Activated gamma-delta T cell (primary cell): Measurements from ENCODE around the gene OTUD6A.
"Not testable (repeated sequence)": the region's sequence is repeated elsewhere in the genome, so short reads cannot be mapped to it uniquely, and the experiment has no call there.

ENCODE experiments used
- DNase-seq: peaks from one replicate; lab custom pipeline; 2025; lab: John Stamatoyannopoulos, UW

The OTUD6A gene

DNA sequence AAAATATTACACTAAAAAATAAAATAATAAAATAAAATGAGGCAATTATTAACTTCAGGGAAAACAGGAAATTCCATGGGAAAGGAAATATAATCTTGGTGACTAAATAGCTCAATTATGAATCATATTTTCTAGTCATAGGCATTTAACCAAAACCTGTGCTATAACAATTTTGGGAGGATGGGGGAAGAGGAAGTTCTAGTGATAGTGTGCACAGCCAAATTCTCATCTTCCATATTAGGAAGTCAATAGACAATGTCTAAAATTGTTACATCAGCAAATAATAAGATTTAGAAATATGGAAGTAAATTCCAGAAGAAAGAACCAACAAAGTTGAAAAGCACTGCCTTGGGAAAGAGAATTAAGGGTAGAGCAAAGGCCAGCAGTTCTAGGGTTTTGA lies 15.3 kb upstream of the OTUD6A start:
- no peak for DNase-seq

DNA sequence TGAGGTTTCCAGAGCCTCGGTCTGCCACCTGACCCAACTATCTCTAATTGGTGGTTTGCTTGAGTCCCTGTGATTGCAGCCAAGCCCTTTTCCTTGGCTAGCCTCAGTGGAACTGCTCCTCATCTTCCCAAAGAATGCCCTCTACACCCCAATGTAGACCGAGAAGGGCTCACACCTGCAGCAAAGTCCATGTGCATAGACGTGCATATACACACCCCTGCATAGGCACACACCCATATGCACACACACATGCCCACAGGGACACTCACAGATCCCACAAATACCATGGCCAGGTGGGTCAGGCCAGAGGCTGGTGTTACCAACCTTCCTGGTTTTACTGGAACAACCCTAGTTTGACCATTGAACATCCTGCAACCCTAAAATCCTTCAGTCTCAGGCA lies 12.9 kb upstream of the OTUD6A start:
- DNase-seq, result no peak

DNA sequence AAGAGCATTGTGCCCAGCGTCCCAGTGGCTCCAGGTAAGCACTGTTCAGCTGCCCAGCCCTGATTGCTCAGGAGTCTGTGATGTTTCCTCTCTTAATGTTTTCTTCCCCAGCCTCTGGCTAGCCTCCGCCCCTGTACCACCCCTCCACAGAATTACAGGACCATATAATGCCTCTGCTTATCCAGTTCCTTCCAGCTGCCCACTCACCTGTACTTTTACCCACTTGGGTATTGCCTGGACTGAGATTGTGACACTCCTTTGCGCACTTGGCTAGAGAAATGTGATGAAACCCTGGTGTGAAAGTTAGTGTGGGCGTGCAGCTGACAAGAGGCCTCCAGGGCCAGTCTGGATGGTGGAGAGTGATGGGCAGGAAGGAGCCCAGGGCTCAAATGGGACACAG lies 12.3 kb upstream of the OTUD6A start, which contains the start of gene AWAT2:
Gene AWAT2, minus strand, starts transcription at position 14 of the 400 bp plus-strand sequence. Its CDS starts 6 bp downstream, at position 8.
- no peak for DNase-seq

DNA sequence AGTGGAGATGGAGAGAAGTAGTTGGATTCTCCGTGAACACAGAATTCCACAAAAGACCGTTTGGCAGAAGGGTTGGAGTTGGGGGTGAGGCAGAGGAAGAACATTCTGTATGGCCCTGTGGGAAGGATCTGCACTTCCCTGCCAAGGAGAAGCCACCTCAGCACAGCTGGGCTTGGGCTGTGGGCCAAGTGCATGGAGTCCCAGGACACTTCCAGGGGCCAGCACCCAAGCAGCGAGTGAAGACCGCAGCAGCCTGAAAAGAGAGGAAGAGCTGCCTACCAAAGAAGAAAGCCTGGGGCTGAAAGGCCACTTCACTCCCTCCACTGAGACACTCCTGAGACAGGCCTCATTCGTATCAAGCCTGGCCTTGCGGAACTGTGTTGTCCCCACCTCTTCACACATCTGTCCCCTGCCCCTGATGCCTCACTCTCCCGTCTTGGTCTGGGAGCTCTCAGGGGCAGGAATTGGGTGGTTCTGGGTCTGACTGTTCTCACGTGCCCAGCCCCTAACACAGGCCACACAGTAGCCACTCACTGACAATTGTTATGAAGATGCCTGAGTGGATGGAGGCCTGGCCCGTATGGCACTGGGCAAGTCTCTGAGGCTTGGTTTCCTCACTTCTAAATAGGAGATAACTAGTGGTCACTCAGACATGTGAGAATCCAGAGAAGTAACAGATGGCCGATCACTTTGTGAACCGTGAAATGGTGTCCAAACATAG lies 9.2 kb upstream of the OTUD6A start:
- DNase-seq, result no peak

DNA sequence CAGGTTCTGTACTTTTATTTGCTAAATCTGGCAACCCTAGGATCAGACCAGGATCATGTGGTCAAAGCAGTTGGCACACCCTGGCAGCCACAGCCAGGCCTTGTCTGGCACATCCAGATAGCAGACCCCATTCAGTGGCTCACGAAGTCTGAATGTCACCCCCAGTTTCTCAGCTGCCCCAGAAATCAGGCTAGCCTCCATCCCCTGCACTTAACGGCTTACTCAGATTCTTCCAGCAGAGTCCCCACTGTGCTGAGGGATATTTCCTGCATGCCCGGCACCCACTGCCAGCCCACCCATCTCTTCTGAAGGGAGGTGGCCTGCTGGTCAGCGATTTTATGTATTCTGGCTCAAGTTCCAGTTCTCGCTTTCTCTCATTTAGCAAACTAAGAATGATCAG lies 7.9 kb upstream of the OTUD6A start:
- DNase-seq, result no peak

DNA sequence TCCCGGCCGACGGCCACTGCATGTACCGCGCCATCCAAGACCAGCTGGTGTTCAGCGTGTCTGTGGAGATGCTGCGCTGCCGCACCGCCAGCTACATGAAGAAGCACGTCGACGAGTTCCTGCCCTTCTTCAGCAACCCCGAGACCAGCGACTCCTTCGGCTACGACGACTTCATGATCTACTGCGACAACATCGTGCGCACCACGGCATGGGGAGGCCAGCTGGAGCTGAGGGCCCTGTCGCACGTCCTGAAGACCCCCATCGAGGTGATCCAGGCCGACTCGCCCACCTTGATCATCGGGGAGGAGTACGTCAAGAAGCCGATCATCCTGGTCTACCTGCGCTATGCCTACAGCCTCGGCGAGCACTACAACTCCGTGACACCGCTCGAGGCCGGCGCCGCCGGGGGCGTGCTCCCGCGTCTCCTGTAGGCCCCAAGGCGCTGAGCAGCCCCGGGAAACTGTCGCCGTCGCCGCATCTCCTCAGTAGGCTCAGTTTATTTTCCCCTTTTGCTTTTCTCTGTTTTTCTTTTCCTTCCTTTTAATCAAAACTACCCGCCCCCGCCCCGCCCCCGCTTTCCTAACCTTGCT lies 799 bp downstream of the OTUD6A start:
- DNase-seq, result peak; percentile 12

DNA sequence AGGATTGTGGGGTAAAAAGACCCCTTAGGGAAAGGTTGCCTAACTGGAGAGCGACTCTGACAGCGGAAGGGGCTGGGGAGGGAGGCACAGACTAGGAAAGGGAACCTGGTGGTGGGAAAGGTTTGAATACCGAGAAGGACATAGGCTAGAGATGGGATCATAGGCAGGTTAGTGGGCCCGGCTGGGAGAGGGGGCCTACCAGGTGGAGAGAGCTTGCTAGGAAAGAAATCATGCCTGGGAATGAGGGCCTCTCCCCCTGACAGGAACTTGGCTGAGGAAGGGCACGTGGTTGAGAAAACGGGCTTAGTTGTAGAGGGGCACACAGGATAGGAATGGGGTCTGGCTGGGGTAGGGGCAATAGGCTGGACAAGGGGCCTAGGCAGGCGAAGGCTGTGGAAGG lies 4.4 kb downstream of the OTUD6A start:
- no peak for DNase-seq

DNA sequence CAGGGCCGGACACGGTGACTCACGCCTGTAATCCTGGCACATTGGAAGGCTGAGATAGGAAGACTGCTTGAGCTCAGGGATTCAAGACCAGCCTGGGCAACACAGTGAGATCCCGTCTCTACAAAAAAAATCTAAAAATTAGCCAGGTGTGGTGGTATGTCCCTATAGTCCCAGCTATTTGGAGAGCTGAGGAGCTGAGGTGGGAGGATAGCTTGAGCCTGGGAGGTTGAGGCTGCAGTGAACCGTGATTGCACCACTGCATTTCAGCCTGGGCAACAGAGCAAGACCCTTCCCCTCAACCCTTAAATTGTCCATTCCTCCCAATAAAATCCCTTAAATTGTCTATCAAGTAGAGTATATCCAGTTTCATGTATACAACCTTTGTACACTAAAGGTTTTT lies 17.0 kb downstream of the OTUD6A start:
- no peak for DNase-seq

DNA sequence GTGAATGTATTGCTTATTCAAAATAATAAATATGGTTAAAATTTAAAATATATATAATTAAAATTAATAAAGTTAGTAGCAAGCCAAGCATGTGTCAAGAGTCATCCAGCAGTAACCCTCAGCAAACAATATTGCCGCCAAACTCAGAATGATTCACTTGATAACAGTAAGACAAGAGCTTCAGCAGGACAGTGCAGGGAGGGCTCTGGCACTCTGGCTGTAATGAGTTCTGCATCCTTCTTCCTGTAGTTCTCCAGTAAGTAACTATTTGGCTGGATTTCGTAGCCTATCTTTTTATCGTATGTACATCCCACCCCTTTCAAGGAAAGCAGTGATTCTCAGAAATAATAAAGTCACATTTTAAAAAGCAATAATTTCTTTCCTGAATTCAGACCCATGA lies 17.6 kb downstream of the OTUD6A start:
- no peak for DNase-seq

DNA sequence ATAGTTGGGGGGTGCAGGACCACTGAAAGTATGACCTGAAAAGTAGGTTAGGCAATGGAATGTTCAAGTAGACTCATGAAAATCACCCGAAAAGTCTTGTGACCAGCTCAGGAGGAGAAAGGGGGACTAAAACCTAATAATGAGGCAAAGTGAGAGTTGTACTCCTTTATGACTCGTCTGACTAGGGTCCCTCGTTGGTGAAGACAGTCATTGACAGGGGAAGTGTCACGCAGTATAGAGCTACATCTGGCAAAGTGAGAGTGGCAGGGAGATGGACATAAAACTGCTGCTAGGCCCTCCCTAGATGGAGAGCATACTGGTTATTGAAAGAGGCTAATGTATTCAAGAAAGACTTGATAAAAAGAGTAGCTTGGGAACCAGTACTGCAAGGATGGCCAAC lies 20.5 kb downstream of the OTUD6A start:
- DNase-seq, result no peak

DNA sequence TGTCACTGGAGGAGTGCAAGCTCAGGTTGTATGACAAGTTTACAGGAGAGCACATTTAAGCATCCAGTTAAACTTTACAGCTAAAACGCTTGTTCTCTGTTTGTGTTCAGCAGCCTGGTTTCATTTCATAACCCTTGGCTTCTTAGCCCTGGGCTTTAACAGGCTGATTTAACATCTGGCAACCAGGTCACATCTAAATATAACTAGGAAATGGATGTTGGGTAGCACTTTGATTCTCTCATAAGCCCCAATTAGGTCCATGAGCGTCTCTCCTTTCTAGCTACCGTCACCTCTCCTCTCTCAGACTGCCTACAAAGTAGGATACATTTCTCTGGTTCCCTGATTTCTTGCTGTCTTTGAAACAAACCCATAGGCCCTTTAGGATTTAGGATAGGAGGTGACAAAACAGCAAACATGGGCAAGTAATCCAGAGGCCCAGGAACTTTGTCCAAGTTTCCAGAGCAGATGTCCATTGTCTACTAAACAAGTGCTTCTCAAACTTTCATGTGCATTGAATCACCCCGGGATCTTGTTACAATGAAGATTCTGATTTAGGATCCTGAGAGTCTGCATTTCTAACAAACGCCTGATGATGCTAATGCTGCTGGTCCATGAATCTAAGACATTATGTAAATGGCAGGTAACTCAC lies 22.5 kb downstream of the OTUD6A start:
- DNase-seq, result no peak

DNA sequence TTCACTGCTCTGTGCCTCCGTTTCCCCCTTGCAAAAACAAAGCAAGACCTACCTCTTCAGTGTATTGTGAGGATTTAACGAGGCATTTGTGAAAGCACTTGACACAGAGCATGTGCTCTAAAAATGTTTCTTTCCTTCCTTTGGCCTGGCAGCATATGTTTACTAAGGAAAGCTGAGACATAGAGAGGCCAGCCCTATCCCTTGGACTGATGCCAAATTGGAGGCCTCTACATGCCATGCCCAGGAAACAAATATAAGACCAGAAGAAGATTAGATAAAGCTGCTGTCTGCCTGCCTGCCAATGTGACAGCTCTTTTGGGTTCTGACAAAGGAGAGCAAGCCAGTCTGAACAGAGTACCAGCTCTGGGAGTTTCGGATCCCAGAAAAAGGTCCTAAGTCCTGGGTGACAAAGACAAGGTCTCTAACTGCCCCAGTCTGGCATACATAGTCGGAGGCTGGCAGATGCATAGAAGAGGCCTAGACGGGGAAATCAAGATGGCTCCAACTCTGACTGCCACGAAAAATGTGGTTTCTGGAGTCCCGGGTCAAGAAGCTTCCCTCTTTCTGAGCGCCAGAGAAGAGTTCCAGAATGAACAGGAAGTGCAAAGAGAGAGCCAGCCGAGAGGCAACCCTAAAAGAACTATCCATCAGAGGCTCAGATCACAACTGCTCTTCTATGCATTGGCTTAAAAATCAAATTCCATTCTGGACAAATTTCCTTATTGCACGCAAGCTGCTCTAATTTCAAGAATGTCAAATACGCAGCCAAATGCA lies 25.8 kb downstream of the OTUD6A start:
- DNase-seq, result no peak

DNA sequence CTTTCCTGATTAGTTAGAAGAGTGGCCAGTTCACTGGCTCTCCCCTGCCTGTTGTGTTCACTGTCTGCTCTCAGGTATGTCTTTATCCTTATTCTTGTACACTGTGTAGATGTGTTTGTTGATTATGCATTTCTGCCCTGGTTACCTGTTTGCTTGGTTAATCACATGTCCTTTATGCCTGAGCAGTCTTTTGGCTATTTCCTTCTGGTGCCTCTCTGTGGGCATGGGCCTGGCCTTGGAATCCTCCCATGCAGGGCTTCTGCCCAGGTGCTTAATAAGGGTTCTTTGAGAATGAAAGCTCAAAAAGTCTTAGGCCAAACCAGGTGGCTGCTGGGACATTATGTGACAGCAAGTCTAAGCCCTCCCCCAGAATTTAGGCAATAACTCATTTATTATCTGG lies 26.5 kb downstream of the OTUD6A start:
- DNase-seq, result no peak

DNA sequence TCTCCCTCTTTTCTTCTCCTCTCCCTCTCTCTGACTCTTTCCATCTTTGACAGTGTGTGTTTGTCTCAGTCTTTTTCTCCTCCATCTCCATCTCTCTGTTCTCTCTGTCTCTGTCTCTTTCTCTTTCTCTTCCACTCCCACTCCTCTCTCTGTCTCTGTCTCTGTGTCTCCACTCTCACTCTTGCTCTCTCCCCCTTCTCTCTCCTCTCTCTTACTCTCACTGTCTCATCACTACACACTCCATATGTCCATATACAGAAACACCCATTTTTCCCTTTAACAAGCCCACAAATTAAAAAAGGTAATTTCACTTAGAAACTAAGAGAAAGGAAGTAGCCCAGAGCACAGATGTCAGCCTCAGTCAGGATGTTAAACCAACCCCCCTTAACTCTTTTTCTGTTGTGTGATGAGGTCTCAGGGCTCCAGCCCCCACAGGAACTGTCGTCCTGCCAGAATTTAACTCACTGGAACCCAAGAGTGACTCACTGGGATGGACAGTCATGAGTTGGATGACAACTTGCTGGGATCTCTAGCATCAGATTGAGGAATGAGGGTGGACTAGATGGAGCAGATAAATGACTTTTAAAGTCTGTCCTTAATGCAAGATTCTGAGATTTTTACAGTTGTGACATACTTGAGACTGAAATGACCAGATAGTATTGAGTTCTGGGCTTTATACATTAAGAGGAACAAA lies 27.5 kb downstream of the OTUD6A start:
- DNase-seq, result no peak

DNA sequence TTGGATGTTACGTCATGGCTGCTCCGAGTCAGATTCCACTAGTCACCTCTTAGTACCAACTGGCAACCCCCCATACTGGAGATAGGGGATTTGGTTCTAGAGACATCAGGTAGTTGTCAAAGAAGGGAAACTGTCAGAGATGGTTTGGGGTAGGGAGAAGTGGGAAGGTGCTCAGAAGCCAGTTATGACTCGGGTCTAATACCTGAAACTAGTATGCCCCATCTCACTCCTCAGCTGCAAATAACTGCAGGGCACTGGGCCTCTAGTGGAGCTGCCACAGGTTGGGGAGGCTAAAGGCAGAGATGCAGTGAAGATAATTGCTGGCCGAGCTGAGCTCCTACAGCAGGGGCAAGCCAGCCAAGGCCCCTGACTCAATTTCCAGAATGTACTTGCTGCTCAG lies 30.0 kb downstream of the OTUD6A start:
- no peak for DNase-seq

DNA sequence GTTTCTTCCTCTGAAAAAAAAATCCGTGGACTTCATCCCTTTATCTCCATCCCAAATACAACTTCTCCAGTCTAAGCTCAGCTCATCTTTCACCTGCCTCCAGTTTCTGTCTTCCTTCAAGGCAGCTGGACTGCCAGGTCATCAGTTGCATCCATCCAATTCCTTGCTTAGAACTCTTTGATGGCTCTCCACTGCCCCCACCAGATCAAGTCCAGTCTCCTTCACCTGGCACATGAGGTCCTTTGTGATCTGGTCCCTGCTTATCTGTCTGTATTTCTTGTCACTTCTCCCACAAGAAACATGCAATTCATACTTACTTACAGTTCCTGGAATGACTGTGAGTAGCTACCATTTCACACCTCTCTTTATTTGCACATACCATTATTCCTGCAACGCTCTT lies 33.8 kb downstream of the OTUD6A start:
- DNase-seq, result no peak

DNA sequence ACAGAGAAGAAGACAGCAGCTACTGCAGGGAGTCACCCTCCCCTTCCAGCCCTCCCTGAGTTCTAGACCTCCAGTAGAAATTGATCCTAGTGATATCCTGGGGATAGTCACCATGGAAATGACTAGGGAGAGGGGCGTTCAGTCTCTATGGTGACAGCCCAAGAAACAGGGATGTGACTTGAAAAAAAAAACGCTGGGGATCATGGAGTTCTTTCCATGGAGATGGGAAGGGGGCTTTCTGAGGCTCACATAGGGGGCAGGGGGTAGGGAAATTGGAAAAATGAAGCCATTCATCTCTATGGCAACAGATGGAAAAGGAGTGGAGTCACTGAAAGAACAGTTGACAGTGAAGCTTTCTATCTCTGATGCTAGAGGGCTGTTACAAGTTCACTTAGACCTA lies 43.0 kb downstream of the OTUD6A start:
- DNase-seq, result no peak

DNA sequence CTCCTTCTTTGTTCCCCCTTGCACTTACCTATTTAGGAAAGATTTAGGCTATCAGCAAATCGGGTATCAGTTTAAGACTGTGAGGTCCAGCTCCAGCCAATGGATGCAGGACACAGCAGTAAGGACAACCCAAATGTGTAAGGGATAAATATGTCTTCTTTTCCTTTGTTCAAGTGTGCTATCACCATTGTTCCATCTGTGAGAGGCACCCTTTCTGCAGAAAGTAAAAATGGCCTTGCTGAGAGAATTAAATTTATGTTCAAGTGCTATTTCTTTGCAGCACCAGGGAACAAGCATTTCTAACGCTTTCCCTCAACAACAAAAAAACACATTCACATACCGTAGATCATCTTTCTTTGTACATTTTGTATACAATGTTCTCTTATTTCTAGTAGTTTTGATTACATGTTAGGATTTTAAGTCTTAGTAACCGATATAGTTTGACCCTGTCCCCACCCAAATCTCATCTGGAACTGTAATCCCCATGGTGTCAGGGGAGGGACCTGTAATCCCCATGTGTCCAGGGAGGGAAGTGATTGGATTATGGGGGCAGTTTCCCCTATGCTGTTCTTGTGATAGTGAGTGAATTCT lies 49.3 kb downstream of the OTUD6A start:
- DNase-seq, result not testable (repeated sequence)
